ENCODE results near the gene ATP6V0B.

The ATP6V0B gene

GRCh38 chr1:43954036-43954435 lies 20.7 kb upstream of the ATP6V0B start:
- H3K27ac ChIP-seq: no peak overlapping the region

GRCh38 chr1:43956234-43956633 lies 18.5 kb upstream of the ATP6V0B start:
- no peak for TF ChIP-seq CTCF (conservative IDR thresholded peaks at IDR 0.05)
- no peak overlapping the region for H3K27ac ChIP-seq

More at GRCh38 chr1:43954036-43954435, 20.7 kb upstream of the ATP6V0B start:
- TF ChIP-seq CTCF (conservative IDR thresholded peaks at IDR 0.05): no peak

GRCh38 chr1:43957407-43958040 lies 17.2 kb upstream of the ATP6V0B start:
- no peak for TF ChIP-seq CTCF (conservative IDR thresholded peaks at IDR 0.05)
- no peak overlapping the region for H3K27ac ChIP-seq

- TF ChIP-seq CTCF (conservative IDR thresholded peaks at IDR 0.05): no peak
- H3K27ac ChIP-seq: no peak overlapping the region
These were observed 16.2 kb upstream of the ATP6V0B start for GRCh38 chr1:43958351-43959255.

GRCh38 chr1:43960798-43961197 lies 14.0 kb upstream of the ATP6V0B start:
- TF ChIP-seq CTCF (conservative IDR thresholded peaks at IDR 0.05): no peak
- no peak overlapping the region for H3K27ac ChIP-seq

- no peak overlapping the region for H3K27ac ChIP-seq
- no peak for TF ChIP-seq CTCF (conservative IDR thresholded peaks at IDR 0.05)
These were observed 13.1 kb upstream of the ATP6V0B start for GRCh38 chr1:43961692-43962091.

- TF ChIP-seq CTCF (conservative IDR thresholded peaks at IDR 0.05): no peak
- no peak overlapping the region for H3K27ac ChIP-seq
These were observed 12.4 kb upstream of the ATP6V0B start for GRCh38 chr1:43962324-43962723.
